HG03378 (cell line): Measurements from ENCODE around the gene CIBAR2.

Experiments
- ATAC-seq: cut with Tn5 transposase; IDR thresholded peaks from one replicate; pipeline ENCODE4 v1.9.1; 2021; ENCODE audit warnings: mild to moderate bottlenecking, moderate library complexity; ENCODE audit not compliant: unreplicated experiment

The CIBAR2 gene

GRCh38 chr16:85144026-85144915 lies 32.0 kb upstream of the CIBAR2 start:
- ATAC-seq = no peak

GRCh38 chr16:85142771-85143211 lies 30.5 kb upstream of the CIBAR2 start:
- no peak for ATAC-seq

GRCh38 chr16:85142129-85142513 lies 29.8 kb upstream of the CIBAR2 start:
- ATAC-seq = no peak

- no peak for ATAC-seq
Measured at GRCh38 chr16:85141491-85142128, 29.3 kb upstream of the CIBAR2 start.

- no peak for ATAC-seq
Measured at GRCh38 chr16:85140455-85141012, 28.3 kb upstream of the CIBAR2 start.

GRCh38 chr16:85139881-85140339 lies 27.6 kb upstream of the CIBAR2 start:
- no peak for ATAC-seq

- ATAC-seq = no peak
Measured at GRCh38 chr16:85138825-85139627, 26.8 kb upstream of the CIBAR2 start.

GRCh38 chr16:85138073-85138824 lies 26.0 kb upstream of the CIBAR2 start:
- ATAC-seq = no peak

GRCh38 chr16:85137323-85138072 lies 25.2 kb upstream of the CIBAR2 start:
- ATAC-seq = no peak

GRCh38 chr16:85136702-85137322 lies 24.5 kb upstream of the CIBAR2 start:
- no peak for ATAC-seq

- no peak for ATAC-seq
Measured at GRCh38 chr16:85136213-85136701, 24.0 kb upstream of the CIBAR2 start.

GRCh38 chr16:85134789-85135142 lies 22.5 kb upstream of the CIBAR2 start:
- ATAC-seq = no peak

GRCh38 chr16:85134076-85134788 lies 22.0 kb upstream of the CIBAR2 start:
- ATAC-seq = no peak

- no peak for ATAC-seq
Measured at GRCh38 chr16:85133290-85133599, 21.0 kb upstream of the CIBAR2 start.

- no peak for ATAC-seq
Measured at GRCh38 chr16:85132456-85133289, 20.4 kb upstream of the CIBAR2 start.

- no peak for ATAC-seq
Measured at GRCh38 chr16:85130705-85131028, 18.4 kb upstream of the CIBAR2 start.

GRCh38 chr16:85129876-85130704 lies 17.8 kb upstream of the CIBAR2 start:
- ATAC-seq = no peak
